ENCODE results near the gene MEGF6. TPM values are rescaled to one million over a fixed set of nuclear protein-coding genes. Genes with fewer than 3 reads are reported as not detected.

The MEGF6 gene
- total RNA-seq, 1 donor from 2014 or later, result 7.3 TPM

GRCh38 chr1:3553166-3553939, 58.0 kb downstream of the MEGF6 start:
- ATAC-seq (ENCODE audit: poor library complexity) (no peak), DNase-seq (no peak)
- intact Hi-C loops (cut with DNase I), result no loop called here

GRCh38 chr1:3552751-3553150, 58.6 kb downstream of the MEGF6 start:
- intact Hi-C loops (cut with DNase I), result no loop called here
- ATAC-seq (ENCODE audit: poor library complexity) (no peak), DNase-seq (no peak)

GRCh38 chr1:3552176-3552575, 59.1 kb downstream of the MEGF6 start:
- no peak for ATAC-seq (ENCODE audit: poor library complexity)
- intact Hi-C loops (cut with DNase I), result no loop called here
- DNase-seq, result no peak

GRCh38 chr1:3551711-3552110, 59.6 kb downstream of the MEGF6 start:
- intact Hi-C loops (cut with DNase I), result no loop called here
- ATAC-seq (ENCODE audit: poor library complexity) (no peak), DNase-seq (no peak)

GRCh38 chr1:3551290-3551678, 60.0 kb downstream of the MEGF6 start:
- ATAC-seq (ENCODE audit: poor library complexity) (no peak), DNase-seq (no peak)
- intact Hi-C loops (cut with DNase I), result no loop called here

GRCh38 chr1:3550511-3551289, 60.6 kb downstream of the MEGF6 start:
- DNase-seq (peak; percentile 55), ATAC-seq (ENCODE audit: poor library complexity) (no peak)
- intact Hi-C loops (cut with DNase I), result no loop called here

GRCh38 chr1:3548895-3549294, 62.4 kb downstream of the MEGF6 start:
- ATAC-seq (ENCODE audit: poor library complexity) (no peak), DNase-seq (no peak)
- intact Hi-C loops (cut with DNase I), result no loop called here

GRCh38 chr1:3548156-3548893, 63.0 kb downstream of the MEGF6 start:
- ATAC-seq (ENCODE audit: poor library complexity) (peak; percentile 76), DNase-seq (no peak)
- intact Hi-C loops (cut with DNase I), result no loop called here

GRCh38 chr1:3547055-3548005, 64.0 kb downstream of the MEGF6 start:
- DNase-seq (no peak), ATAC-seq (ENCODE audit: poor library complexity) (no peak)
- intact Hi-C loops (cut with DNase I), result no loop called here

- DNase-seq (no peak), ATAC-seq (ENCODE audit: poor library complexity) (no peak)
- intact Hi-C loops (cut with DNase I), result no loop called here
Measured at GRCh38 chr1:3546048-3546384, 65.3 kb downstream of the MEGF6 start.

- ATAC-seq (ENCODE audit: poor library complexity) (no peak), DNase-seq (no peak)
- intact Hi-C loops (cut with DNase I), result no loop called here
Measured at GRCh38 chr1:3545363-3546047, 65.8 kb downstream of the MEGF6 start.

- intact Hi-C loops (cut with DNase I), result no loop called here
- ATAC-seq (ENCODE audit: poor library complexity) (no peak), DNase-seq (no peak)
Measured at GRCh38 chr1:3544040-3544977, 67.0 kb downstream of the MEGF6 start.

GRCh38 chr1:3543076-3544039, 68.0 kb downstream of the MEGF6 start:
- intact Hi-C loops (cut with DNase I), result no loop called here
- ATAC-seq (ENCODE audit: poor library complexity), result peak; percentile 71
- no peak for DNase-seq

GRCh38 chr1:3542676-3543075, 68.6 kb downstream of the MEGF6 start:
- ATAC-seq (ENCODE audit: poor library complexity), result no peak
- intact Hi-C loops (cut with DNase I), result no loop called here
- no peak for DNase-seq

GRCh38 chr1:3541936-3542335, 69.4 kb downstream of the MEGF6 start:
- DNase-seq (no peak), ATAC-seq (ENCODE audit: poor library complexity) (no peak)
- intact Hi-C loops (cut with DNase I), result no loop called here

- intact Hi-C loops (cut with DNase I), result no loop called here
- ATAC-seq (ENCODE audit: poor library complexity), result no peak
- no peak for DNase-seq
Measured at GRCh38 chr1:3541465-3541864, 69.8 kb downstream of the MEGF6 start.
